ENCODE data around the gene SLC26A1.

The SLC26A1 gene

GRCh38 chr4:1028574-1029220 is 35.5 kb upstream of the SLC26A1 start:
- no peak for DNase-seq

GRCh38 chr4:1027915-1028238 is 34.7 kb upstream of the SLC26A1 start:
- DNase-seq = no peak

- DNase-seq = no peak
Observed at GRCh38 chr4:1027219-1027914, 34.2 kb upstream of the SLC26A1 start.

- DNase-seq = no peak
Observed at GRCh38 chr4:1026115-1026514, 32.9 kb upstream of the SLC26A1 start.

GRCh38 chr4:1024882-1025545 is 31.8 kb upstream of the SLC26A1 start:
- no peak for DNase-seq

- no peak for DNase-seq
Observed at GRCh38 chr4:1023895-1024740, 30.9 kb upstream of the SLC26A1 start.

- no peak for DNase-seq
Observed at GRCh38 chr4:1023075-1023640, 30.0 kb upstream of the SLC26A1 start.

- no peak for DNase-seq
Observed at GRCh38 chr4:1022739-1023066, 29.5 kb upstream of the SLC26A1 start.

GRCh38 chr4:1022051-1022738 is 29.0 kb upstream of the SLC26A1 start:
- DNase-seq = no peak

GRCh38 chr4:1021386-1022050 is 28.3 kb upstream of the SLC26A1 start:
- DNase-seq = no peak

GRCh38 chr4:1019729-1020470 is 26.7 kb upstream of the SLC26A1 start:
- no peak for DNase-seq

- no peak for DNase-seq
Observed at GRCh38 chr4:1019320-1019719, 26.1 kb upstream of the SLC26A1 start.

GRCh38 chr4:1018147-1019020 is 25.2 kb upstream of the SLC26A1 start:
- no peak for DNase-seq

GRCh38 chr4:1017706-1018105 is 24.5 kb upstream of the SLC26A1 start:
- DNase-seq = no peak

GRCh38 chr4:1017211-1017610 is 24.0 kb upstream of the SLC26A1 start:
- no peak for DNase-seq

- DNase-seq = no peak
Observed at GRCh38 chr4:1015746-1016145, 22.5 kb upstream of the SLC26A1 start.

- DNase-seq = no peak
Observed at GRCh38 chr4:1015179-1015578, 22.0 kb upstream of the SLC26A1 start.

- DNase-seq = no peak
Observed at GRCh38 chr4:1014291-1015167, 21.3 kb upstream of the SLC26A1 start.

Measured in DMS79 treated with DMSO at 0.1 percent for 48 hours (cell line).